Germinal center (tissue), 1 donor: ENCODE measurements around the gene DAPK2.

ENCODE experiments used
- DNase-seq: peaks from one replicate; pipeline ENCODE4 v3.0.0; 2012; ENCODE audit warnings: mixed read lengths, low spot score

Gene DAPK2

GRCh38 chr15:64023220-64023619, 23.1 kb downstream of the DAPK2 start:
- no peak for DNase-seq

GRCh38 chr15:64022571-64022970, 23.7 kb downstream of the DAPK2 start:
- DNase-seq, result no peak

- DNase-seq, result no peak
These were observed 26.5 kb downstream of the DAPK2 start for GRCh38 chr15:64019764-64020163.

GRCh38 chr15:64017591-64018163, 28.6 kb downstream of the DAPK2 start:
- DNase-seq, result no peak

- no peak for DNase-seq
These were observed 29.1 kb downstream of the DAPK2 start for GRCh38 chr15:64017082-64017588.

- DNase-seq, result no peak
These were observed 30.0 kb downstream of the DAPK2 start for GRCh38 chr15:64016257-64016656.

GRCh38 chr15:64014995-64015394, 31.3 kb downstream of the DAPK2 start:
- DNase-seq, result no peak

GRCh38 chr15:64013179-64014062, 32.9 kb downstream of the DAPK2 start:
- DNase-seq, result no peak

- no peak for DNase-seq
These were observed 34.5 kb downstream of the DAPK2 start for GRCh38 chr15:64011736-64012135.

GRCh38 chr15:64010719-64011118, 35.6 kb downstream of the DAPK2 start:
- peak; percentile 84 for DNase-seq

GRCh38 chr15:64009798-64010261, 36.5 kb downstream of the DAPK2 start:
- DNase-seq, result no peak

GRCh38 chr15:64009241-64009640, 37.0 kb downstream of the DAPK2 start:
- DNase-seq, result no peak

GRCh38 chr15:64008177-64008576, 38.1 kb downstream of the DAPK2 start:
- DNase-seq, result no peak

GRCh38 chr15:64006642-64007041, 39.6 kb downstream of the DAPK2 start:
- DNase-seq, result no peak

GRCh38 chr15:64004587-64004986, 41.7 kb downstream of the DAPK2 start:
- no peak for DNase-seq

GRCh38 chr15:64004056-64004455, 42.2 kb downstream of the DAPK2 start:
- DNase-seq, result no peak

- DNase-seq, result no peak
These were observed 43.1 kb downstream of the DAPK2 start for GRCh38 chr15:64003182-64003581.

GRCh38 chr15:64001148-64001547, 45.1 kb downstream of the DAPK2 start:
- no peak for DNase-seq

- no peak for DNase-seq
These were observed 45.9 kb downstream of the DAPK2 start for GRCh38 chr15:64000183-64000951.

- no peak for DNase-seq
These were observed 47.1 kb downstream of the DAPK2 start for GRCh38 chr15:63999177-63999576.

GRCh38 chr15:63998489-63998888, 47.8 kb downstream of the DAPK2 start:
- DNase-seq, result no peak

- no peak for DNase-seq
These were observed 48.4 kb downstream of the DAPK2 start for GRCh38 chr15:63997715-63998442.
